ENCODE results near the gene PLTP.

DNA sequence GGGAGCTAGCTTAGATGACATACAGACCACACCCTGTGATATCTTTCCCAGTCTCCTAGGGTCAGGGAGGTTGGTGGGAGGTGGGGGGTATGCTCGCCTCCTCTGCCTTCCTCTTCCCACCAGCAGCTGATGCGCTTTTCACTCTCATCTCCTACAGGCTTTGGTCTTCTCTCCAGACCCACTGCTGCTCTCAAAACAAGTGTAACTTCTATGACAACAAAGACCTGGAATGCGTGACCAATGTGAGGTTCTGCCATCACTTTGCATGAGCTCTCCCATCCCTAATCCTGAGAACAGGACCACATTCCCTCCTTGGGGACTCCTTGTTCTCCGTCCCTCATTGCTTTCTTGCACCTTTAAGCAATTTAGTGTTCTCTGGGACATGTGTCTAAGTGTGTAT is 18.1 kb downstream of the PLTP start:
- no peak for TF ChIP-seq POLR2AphosphoS5 (IDR thresholded peaks at IDR 0.05; ENCODE audit: low read depth, low read length)
- TF ChIP-seq, protein P1, sequence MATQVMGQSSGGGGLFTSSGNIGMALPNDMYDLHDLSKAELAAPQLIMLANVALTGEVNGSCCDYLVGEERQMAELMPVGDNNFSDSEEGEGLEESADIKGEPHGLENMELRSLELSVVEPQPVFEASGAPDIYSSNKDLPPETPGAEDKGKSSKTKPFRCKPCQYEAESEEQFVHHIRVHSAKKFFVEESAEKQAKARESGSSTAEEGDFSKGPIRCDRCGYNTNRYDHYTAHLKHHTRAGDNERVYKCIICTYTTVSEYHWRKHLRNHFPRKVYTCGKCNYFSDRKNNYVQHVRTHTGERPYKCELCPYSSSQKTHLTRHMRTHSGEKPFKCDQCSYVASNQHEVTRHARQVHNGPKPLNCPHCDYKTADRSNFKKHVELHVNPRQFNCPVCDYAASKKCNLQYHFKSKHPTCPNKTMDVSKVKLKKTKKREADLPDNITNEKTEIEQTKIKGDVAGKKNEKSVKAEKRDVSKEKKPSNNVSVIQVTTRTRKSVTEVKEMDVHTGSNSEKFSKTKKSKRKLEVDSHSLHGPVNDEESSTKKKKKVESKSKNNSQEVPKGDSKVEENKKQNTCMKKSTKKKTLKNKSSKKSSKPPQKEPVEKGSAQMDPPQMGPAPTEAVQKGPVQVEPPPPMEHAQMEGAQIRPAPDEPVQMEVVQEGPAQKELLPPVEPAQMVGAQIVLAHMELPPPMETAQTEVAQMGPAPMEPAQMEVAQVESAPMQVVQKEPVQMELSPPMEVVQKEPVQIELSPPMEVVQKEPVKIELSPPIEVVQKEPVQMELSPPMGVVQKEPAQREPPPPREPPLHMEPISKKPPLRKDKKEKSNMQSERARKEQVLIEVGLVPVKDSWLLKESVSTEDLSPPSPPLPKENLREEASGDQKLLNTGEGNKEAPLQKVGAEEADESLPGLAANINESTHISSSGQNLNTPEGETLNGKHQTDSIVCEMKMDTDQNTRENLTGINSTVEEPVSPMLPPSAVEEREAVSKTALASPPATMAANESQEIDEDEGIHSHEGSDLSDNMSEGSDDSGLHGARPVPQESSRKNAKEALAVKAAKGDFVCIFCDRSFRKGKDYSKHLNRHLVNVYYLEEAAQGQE (IDR thresholded peaks at IDR 0.05; ENCODE audit: insufficient read depth in 1 of 2, low read depth in 2 of 2, low read length in 2 of 2), result no peak
- TF ChIP-seq FOXP2 (optimal IDR thresholded peaks at IDR 0.05; ENCODE audit: borderline replicate concordance, extremely low read depth, extremely low read length, insufficient read depth), result no peak
- TF ChIP-seq SIN3A (IDR thresholded peaks at IDR 0.05; ENCODE audit: borderline replicate concordance, insufficient read depth, low read length), result no peak
- no peak for TF ChIP-seq TAF1 (IDR thresholded peaks at IDR 0.05; ENCODE audit: borderline replicate concordance, insufficient read depth, low read length)
